ENCODE measurements around the gene RRAD.

Gene RRAD

DNA sequence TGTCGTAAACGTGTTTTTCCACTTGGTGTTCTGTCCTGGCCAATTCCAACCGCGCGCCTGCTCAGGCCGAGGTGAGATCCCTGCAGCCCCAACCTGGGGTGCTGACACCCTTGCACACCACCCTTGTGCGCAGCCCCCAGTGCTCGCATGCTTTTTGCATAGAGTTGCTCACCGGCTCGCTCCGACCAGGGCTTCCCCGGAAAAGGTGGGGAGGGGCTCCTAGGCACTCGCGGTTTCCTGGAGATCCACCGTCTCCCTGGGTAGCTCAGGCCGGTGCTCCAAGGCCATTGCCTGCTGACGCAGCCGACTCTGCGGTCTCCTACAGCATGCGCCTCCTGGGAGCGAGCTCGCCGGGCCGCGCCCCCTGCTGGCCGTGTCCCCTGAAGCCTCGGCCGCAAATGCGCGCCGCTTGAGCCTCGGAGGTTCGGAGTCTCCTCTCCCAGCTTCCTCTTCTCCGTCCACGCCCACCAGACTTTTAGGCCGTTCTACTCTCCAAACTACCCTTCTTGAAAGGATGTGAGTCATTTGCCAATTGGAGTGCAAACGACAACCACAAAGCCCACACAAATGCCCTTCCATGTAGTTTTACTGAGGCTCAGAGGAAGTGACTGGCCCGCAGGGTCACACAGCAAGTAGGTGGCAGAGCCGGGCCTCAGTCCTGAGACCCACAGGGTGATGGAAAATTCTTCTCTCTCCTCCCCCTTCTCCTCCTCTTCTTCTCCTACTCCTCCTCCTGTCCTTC, 52.2 kb downstream of the RRAD start:
- peak; percentile 63 to 70 for DNase-seq

DNA sequence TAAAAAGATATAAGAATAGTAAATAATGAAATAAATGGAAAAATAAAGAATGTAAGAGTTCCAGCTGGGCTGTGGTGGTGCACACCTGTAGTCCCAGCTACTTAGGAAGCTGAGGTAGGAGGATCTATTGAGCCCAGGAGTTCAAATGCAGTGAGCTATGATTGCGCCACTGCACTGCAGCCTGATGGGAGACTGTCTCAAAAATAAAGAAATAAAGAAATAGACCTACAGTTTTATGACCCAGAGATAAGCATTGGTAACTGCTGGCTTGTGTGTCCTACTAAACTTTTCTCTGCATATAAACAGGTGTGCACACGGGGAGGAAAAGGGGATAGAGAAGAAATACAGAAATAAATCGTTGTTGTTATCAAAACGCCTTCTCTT, 52.8 kb downstream of the RRAD start:
- DNase-seq, result no peak

DNA sequence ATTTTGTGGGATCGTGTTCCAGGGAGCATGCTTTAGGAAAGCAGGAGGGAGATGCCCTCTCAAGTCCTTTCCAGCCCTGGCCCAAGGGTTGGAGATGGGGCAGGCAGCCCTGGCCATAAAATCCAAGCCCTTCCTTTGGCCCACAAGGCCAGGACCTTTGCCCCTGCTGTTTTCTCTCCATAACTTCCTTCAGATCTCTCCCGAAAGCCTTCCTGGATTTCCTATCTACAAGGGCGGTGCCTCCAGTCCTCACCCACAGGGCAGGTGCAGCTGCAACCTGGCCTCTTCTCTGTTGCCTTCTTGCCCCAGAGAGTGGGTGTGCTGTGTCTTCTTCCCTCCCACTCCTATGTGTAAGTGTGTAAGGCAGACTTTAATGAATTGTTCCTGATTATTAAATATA, 53.5 kb downstream of the RRAD start:
- no peak for DNase-seq

All from NCI-H2081 (cell line).